Bronchial epithelial cell (primary cell): ENCODE data around the gene SPTBN1. TPM values are rescaled to one million over a fixed set of nuclear protein-coding genes. Genes with fewer than 3 reads are reported as not detected.

ENCODE experiments used
- DNase-seq: peaks from one replicate; pipeline ENCODE4 v3.0.0-alpha.2; 2010; ENCODE audit warnings: low read depth
- FAIRE-seq: peaks from 2 replicates; lab custom pipeline; 2011; peaks lifted over from hg19 to GRCh38; lab: Jason Lieb, UNC
- H3K27me3 ChIP-seq: 2 replicates; pipeline ENCODE4 v1.5.1; 2011; ENCODE audit warnings: low read length; ENCODE audit not compliant: control insufficient read depth, insufficient read depth
- H3K36me3 ChIP-seq: 2 replicates; pipeline ENCODE4 v1.5.1; 2011; ENCODE audit warnings: low read length; ENCODE audit not compliant: control insufficient read depth, insufficient read depth
- H3K4me3 ChIP-seq: 2 replicates; pipeline ENCODE4 v1.5.1; 2011; ENCODE audit warnings: mild to moderate bottlenecking, low read depth, low read length, control low read depth
- CTCF ChIP-seq: IDR thresholded peaks from 2 replicates; pipeline ENCODE4 v1.5.1; 2011; ENCODE audit warnings: mild to moderate bottlenecking, moderate library complexity, low read length, control low read depth, inconsistent platforms; ENCODE audit not compliant: insufficient read depth, severe bottlenecking
- total RNA-seq: library from RNA; depleted of rRNA; stranded (reverse); fragments of >200 nt; gene quantifications from 2 replicates; pipeline ENCODE4 v1.2.1, GENCODE V29; 2014

SPTBN1 gene
- total RNA-seq, 1 donor from 2014 or later: 339 TPM

GRCh38 chr2:54671010-54671409, 214.9 kb downstream of the SPTBN1 start:
- peaks cover 17% of the 10 kb centered on the region for H3K36me3 ChIP-seq
- no peak for TF ChIP-seq CTCF
- FAIRE-seq (no peak), DNase-seq (no peak)
- no peak overlapping the region for H3K4me3 ChIP-seq
- H3K27me3 ChIP-seq: no peaks in the 10 kb centered on the region

- H3K27me3 ChIP-seq: no peaks in the 10 kb centered on the region
- no peak for FAIRE-seq
- peaks cover 10% of the 10 kb centered on the region for H3K36me3 ChIP-seq
- H3K4me3 ChIP-seq: no peak overlapping the region
- TF ChIP-seq CTCF: no peak
- DNase-seq: peak; percentile 30
Measured at GRCh38 chr2:54671875-54672589, 215.9 kb downstream of the SPTBN1 start.

- H3K36me3 ChIP-seq: peaks cover 6% of the 10 kb centered on the region
- no peaks in the 10 kb centered on the region for H3K27me3 ChIP-seq
- FAIRE-seq (no peak), DNase-seq (peak; percentile 48)
- no peak for TF ChIP-seq CTCF
- H3K4me3 ChIP-seq: no peak overlapping the region
Measured at GRCh38 chr2:54672590-54673456, 216.7 kb downstream of the SPTBN1 start.

GRCh38 chr2:54673501-54673998, 217.4 kb downstream of the SPTBN1 start:
- no peak for FAIRE-seq
- Histone ChIP-seq H3K36me3 (peaks cover 3% of the 10 kb centered on the region), H3K4me3 (peak overlapping the region; percentile 14), H3K27me3 (no peaks in the 10 kb centered on the region)
- peak; percentile 94 for DNase-seq
- no peak for TF ChIP-seq CTCF

GRCh38 chr2:54675281-54675680, 219.2 kb downstream of the SPTBN1 start:
- Histone ChIP-seq H3K4me3 (no peak overlapping the region), H3K36me3 (peaks cover under 1% of the 10 kb centered on the region), H3K27me3 (no peaks in the 10 kb centered on the region)
- DNase-seq: no peak
- TF ChIP-seq CTCF: no peak
- FAIRE-seq: no peak
